OCI-LY7 (cell line): Measurements from ENCODE around the gene GRWD1. TPM values are rescaled to one million over a fixed set of nuclear protein-coding genes. Genes with fewer than 3 reads are reported as not detected.

Source experiments
- BruUV-seq: library from RNA; stranded (reverse); fragments of 400-500 nt; replicated peaks from 2 replicates; lab custom pipeline; 2021; lab: Mats Ljungman, UMichigan
- CTCF ChIA-PET: fragments of 300-600 bp; sonication (Branson Sonifier 250); formaldehyde crosslinking; loops from one replicate; lab custom pipeline; 2022; ENCODE audit warnings: antibody characterized with exemption; ENCODE audit not compliant: unreplicated experiment; lab: Charles Lee
- POLR2A ChIA-PET: fragments of 300-600 bp; sonication (Branson Sonifier 250); formaldehyde crosslinking; loops from one replicate; lab custom pipeline; 2022; ENCODE audit warnings: antibody characterized with exemption; lab: Charles Lee
- DNase-seq: peaks from one replicate; pipeline ENCODE4 v3.0.0-alpha.2; 2015; ENCODE audit warnings: low spot score
- H2AFZ ChIP-seq: fragments of 200-600 bp; sonication (generic), shearing (Covaris generic); 2 replicates; pipeline ENCODE4 v1.6.1; 2014; ENCODE audit warnings: mild to moderate bottlenecking, antibody characterized with exemption, low read length, moderate library complexity
- H3K27ac ChIP-seq: fragments of 200-600 bp; sonication (generic); 2 replicates; pipeline ENCODE4 v1.5.1; 2014; ENCODE audit warnings: mixed run types, low read depth, mild to moderate bottlenecking, moderate library complexity, low read length, inconsistent platforms; ENCODE audit not compliant: poor library complexity, severe bottlenecking
- H3K36me3 ChIP-seq: fragments of 200-600 bp; sonication (generic); 2 replicates; pipeline ENCODE4 v1.6.1; 2014; ENCODE audit warnings: mild to moderate bottlenecking, antibody characterized with exemption, low read length, moderate library complexity, mixed read lengths; ENCODE audit not compliant: insufficient read depth
- H3K4me1 ChIP-seq: fragments of 200-600 bp; sonication (generic); 2 replicates; pipeline ENCODE4 v1.5.1; 2014; ENCODE audit warnings: mild to moderate bottlenecking, low read length; ENCODE audit not compliant: insufficient read depth, poor library complexity, severe bottlenecking
- H3K4me2 ChIP-seq: fragments of 200-600 bp; sonication (generic); 2 replicates; pipeline ENCODE4 v1.6.1; 2014; ENCODE audit warnings: mild to moderate bottlenecking, low read length
- H3K4me3 ChIP-seq: fragments of 200-600 bp; sonication (generic); 2 replicates; pipeline ENCODE4 v1.5.1; 2014; ENCODE audit warnings: mild to moderate bottlenecking, low read depth, low read length; ENCODE audit not compliant: poor library complexity, severe bottlenecking
- H3K79me2 ChIP-seq: fragments of 200-600 bp; sonication (generic); 2 replicates; pipeline ENCODE4 v1.6.1; 2016; ENCODE audit warnings: low read depth, mild to moderate bottlenecking, low read length, moderate library complexity, mixed read lengths; ENCODE audit not compliant: insufficient read depth
- H3K9me2 ChIP-seq: fragments of 200-600 bp; sonication (generic); 2 replicates; pipeline ENCODE4 v1.6.1; 2016; ENCODE audit warnings: mild to moderate bottlenecking, low read length, mixed read lengths; ENCODE audit not compliant: insufficient read depth
- H3K9me3 ChIP-seq: fragments of 200-600 bp; sonication (generic); 2 replicates; pipeline ENCODE4 v1.6.1; 2014; ENCODE audit warnings: mild to moderate bottlenecking, mixed run types, low read length, mixed read lengths
- H4K20me1 ChIP-seq: fragments of 200-600 bp; sonication (generic); 2 replicates; pipeline ENCODE4 v1.6.1; 2014; ENCODE audit warnings: mild to moderate bottlenecking, antibody characterized with exemption, low read length, moderate library complexity, mixed read lengths; ENCODE audit not compliant: insufficient read depth
- CTCF ChIP-seq: fragments of 200-600 bp; sonication (generic); conservative IDR thresholded peaks from 2 replicates; pipeline ENCODE4 v1.5.1; 2014; ENCODE audit warnings: mild to moderate bottlenecking, antibody characterized with exemption, low read length, moderate library complexity, mixed read lengths
- EZH2phosphoT487 ChIP-seq: fragments of 200-600 bp; sonication (generic); IDR thresholded peaks from 2 replicates; pipeline ENCODE4 v1.6.1; 2018; ENCODE audit warnings: low read depth, borderline replicate concordance, mild to moderate bottlenecking, mixed run types, antibody characterized with exemption, low read length, moderate library complexity, mixed read lengths
- intact Hi-C: fragments of 100-400 bp; cut with micrococcal nuclease; formaldehyde crosslinking; loops from one replicate; pipeline ENCODE4 v1.10.0; 2022; ENCODE audit not compliant: unreplicated experiment
- total RNA-seq, 2 experiments: library from RNA; depleted of rRNA in 1 of 2; stranded (reverse); fragments of >200 nt in 1 of 2; shearing (Covaris generic) in 1 of 2; gene quantifications; 2 replicates each; pipeline ENCODE4 v1.2.3, GENCODE V29; 2014 to 2022

Gene GRWD1
- total RNA-seq, 2 experiments from 2014 or later = 32.1 to 35.8 TPM

GRCh38 chr19:48492925-48493717, 47.3 kb downstream of the GRWD1 start:
- no peaks in the 10 kb centered on the region for H4K20me1 ChIP-seq
- ChIA-PET CTCF (interaction anchor here (0.5 to 1.1 kb wide), 8 partner anchors 13 to 1662 kb away, joined by 3 to 11 read pairs (median 3); no protein-coding TSS in a partner anchor), POLR2A (interaction anchor here (0.6 to 1.7 kb wide), 6 partner anchors 9 to 1435 kb away, joined by 3 to 9 read pairs (median 4); a partner anchor contains a TSS)
- H3K36me3 ChIP-seq = no peaks in the 10 kb centered on the region
- peak overlapping the region; percentile 41 for H3K27ac ChIP-seq
- DNase-seq = peak; percentile 98
- peak overlapping the region; percentile 63 for H3K4me3 ChIP-seq
- no peak for TF ChIP-seq EZH2phosphoT487
- no peak for TF ChIP-seq CTCF
- peak overlapping the region; percentile 69 for H3K4me2 ChIP-seq
- H3K4me1 ChIP-seq = peaks cover 31% of the 10 kb centered on the region
- no peaks in the 10 kb centered on the region for H3K9me3 ChIP-seq
- BruUV-seq = no TSS peak
- intact Hi-C loops = loop anchor here (2.0 kb wide), 1 partner anchor 102 kb away; the partner anchor contains the start of gene KDELR1
- no peaks in the 10 kb centered on the region for H3K79me2 ChIP-seq
- no peaks in the 10 kb centered on the region for H3K9me2 ChIP-seq
- peak overlapping the region; percentile 51; the same call in 1 of the 2 replicates for H2AFZ ChIP-seq

- Histone ChIP-seq H3K9me3 (no peaks in the 10 kb centered on the region), H3K9me2 (no peaks in the 10 kb centered on the region), H3K36me3 (no peaks in the 10 kb centered on the region), H3K79me2 (no peaks in the 10 kb centered on the region), H3K4me2 (peak overlapping the region; percentile 68; the same call in 1 of the 2 replicates), H3K27ac (no peak overlapping the region), H4K20me1 (no peaks in the 10 kb centered on the region), H2AFZ (no peak overlapping the region), H3K4me1 (peaks cover 31% of the 10 kb centered on the region), H3K4me3 (peak overlapping the region; percentile 63)
- ChIA-PET CTCF (interaction anchor here (0.6 to 1.1 kb wide), 7 partner anchors 12 to 1380 kb away, joined by 3 to 11 read pairs (median 3); no protein-coding TSS in a partner anchor), POLR2A (interaction anchor here (0.6 to 1.7 kb wide), 6 partner anchors 8 to 1435 kb away, joined by 3 to 9 read pairs (median 4); a partner anchor contains a TSS)
- no TSS peak for BruUV-seq
- DNase-seq = no peak
- intact Hi-C loops = loop anchor here (2.0 kb wide), 1 partner anchor 103 kb away; the partner anchor contains the start of gene KDELR1
- TF ChIP-seq CTCF (no peak), EZH2phosphoT487 (no peak)
Observed at GRCh38 chr19:48493718-48494401, 48.1 kb downstream of the GRWD1 start.
